Activated T-helper 17 cell treated with anti-CD3 and anti-CD28 coated beads, Interleukin-2, amount 50 U/mL, for 72 hours (primary cell): ENCODE results near the gene FOXC1. TPM values are rescaled to one million over a fixed set of nuclear protein-coding genes. Genes with fewer than 3 reads are reported as not detected.

ENCODE experiments used
- ATAC-seq: fragments of 150-1000 bp; cut with Tn5 transposase; replicated peaks from 2 replicates; pipeline ENCODE4 v1.10.0; 2021; ENCODE audit warnings: mild to moderate bottlenecking, moderate library complexity
- H3K27ac Mint-ChIP-seq: one replicate; pipeline ENCODE4 v1.8.0; 2022; ENCODE audit warnings: mixed read lengths
- H3K27me3 Mint-ChIP-seq: one replicate; pipeline ENCODE4 v1.8.0; 2022; ENCODE audit warnings: mixed read lengths
- H3K36me3 Mint-ChIP-seq: one replicate; pipeline ENCODE4 v1.8.0; 2022; ENCODE audit warnings: low read depth, mild to moderate bottlenecking, mixed read lengths
- H3K4me1 Mint-ChIP-seq: one replicate; pipeline ENCODE4 v1.8.0; 2022; ENCODE audit warnings: mixed read lengths
- H3K4me3 Mint-ChIP-seq: one replicate; pipeline ENCODE4 v1.8.0; 2022; ENCODE audit warnings: mild to moderate bottlenecking, mixed read lengths
- H3K9me3 Mint-ChIP-seq: one replicate; pipeline ENCODE4 v1.8.0; 2022; ENCODE audit warnings: mixed read lengths
- total RNA-seq, 2 donors: library from RNA; stranded (reverse); gene quantifications; one replicate each; pipeline ENCODE4 v1.2.3, GENCODE V29; 2022

Gene FOXC1
- total RNA-seq, 2 donors from 2014 or later = not detected

DNA sequence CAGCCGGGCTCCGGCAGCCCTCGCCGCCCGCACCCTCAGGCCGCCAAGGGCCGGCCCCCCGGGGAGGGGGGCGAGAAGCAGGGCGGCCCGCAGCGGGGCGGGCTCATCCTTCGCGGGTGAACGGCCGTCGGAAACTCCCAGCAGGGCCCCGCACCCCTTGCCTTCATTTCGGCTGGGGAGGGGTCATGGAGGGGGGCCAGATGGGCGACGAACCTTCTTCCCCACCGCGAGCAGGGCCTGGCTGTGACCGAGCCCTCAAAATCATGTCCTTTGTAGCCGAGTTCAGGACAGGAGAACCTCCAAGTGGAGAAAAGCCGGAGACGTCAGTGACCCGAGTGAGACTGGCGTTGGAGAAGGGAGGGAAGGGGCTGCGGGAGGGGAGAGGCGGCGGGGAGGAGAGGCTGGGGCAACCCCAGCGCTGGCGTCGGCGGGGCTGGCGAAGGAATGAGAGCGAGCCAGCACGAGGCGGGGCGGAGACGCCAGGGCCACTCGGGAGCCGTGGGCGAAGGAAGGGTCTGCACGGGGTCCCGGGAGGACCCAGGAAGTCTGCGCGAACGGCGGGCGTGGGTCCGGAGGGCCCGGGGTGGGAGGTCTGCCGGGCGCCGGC, 571 bp upstream of the FOXC1 start:
- Mint-ChIP-seq H3K36me3 (peaks cover 9% of the 10 kb centered on the region), H3K4me3 (peak overlapping the region; percentile 35), H3K27ac (no peak overlapping the region), H3K9me3 (no peaks in the 10 kb centered on the region), H3K27me3 (peaks cover 57% of the 10 kb centered on the region), H3K4me1 (peaks cover 17% of the 10 kb centered on the region)
- ATAC-seq = no peak

DNA sequence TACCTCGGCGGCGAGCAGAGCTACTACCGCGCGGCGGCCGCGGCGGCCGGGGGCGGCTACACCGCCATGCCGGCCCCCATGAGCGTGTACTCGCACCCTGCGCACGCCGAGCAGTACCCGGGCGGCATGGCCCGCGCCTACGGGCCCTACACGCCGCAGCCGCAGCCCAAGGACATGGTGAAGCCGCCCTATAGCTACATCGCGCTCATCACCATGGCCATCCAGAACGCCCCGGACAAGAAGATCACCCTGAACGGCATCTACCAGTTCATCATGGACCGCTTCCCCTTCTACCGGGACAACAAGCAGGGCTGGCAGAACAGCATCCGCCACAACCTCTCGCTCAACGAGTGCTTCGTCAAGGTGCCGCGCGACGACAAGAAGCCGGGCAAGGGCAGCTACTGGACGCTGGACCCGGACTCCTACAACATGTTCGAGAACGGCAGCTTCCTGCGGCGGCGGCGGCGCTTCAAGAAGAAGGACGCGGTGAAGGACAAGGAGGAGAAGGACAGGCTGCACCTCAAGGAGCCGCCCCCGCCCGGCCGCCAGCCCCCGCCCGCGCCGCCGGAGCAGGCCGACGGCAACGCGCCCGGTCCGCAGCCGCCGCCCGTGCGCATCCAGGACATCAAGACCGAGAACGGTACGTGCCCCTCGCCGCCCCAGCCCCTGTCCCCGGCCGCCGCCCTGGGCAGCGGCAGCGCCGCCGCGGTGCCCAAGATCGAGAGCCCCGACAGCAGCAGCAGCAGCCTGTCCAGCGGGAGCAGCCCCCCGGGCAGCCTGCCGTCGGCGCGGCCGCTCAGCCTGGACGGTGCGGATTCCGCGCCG, 994 bp downstream of the FOXC1 start:
- ATAC-seq = peak; percentile 20
- Mint-ChIP-seq H3K4me1 (peaks cover 17% of the 10 kb centered on the region), H3K36me3 (peaks cover 9% of the 10 kb centered on the region), H3K4me3 (peak overlapping the region; percentile 67), H3K27ac (no peak overlapping the region), H3K9me3 (no peaks in the 10 kb centered on the region), H3K27me3 (peaks cover 52% of the 10 kb centered on the region)

DNA sequence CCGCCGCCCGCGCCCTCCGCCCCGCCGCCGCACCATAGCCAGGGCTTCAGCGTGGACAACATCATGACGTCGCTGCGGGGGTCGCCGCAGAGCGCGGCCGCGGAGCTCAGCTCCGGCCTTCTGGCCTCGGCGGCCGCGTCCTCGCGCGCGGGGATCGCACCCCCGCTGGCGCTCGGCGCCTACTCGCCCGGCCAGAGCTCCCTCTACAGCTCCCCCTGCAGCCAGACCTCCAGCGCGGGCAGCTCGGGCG, 1.5 kb downstream of the FOXC1 start:
- no peaks in the 10 kb centered on the region for H3K9me3 Mint-ChIP-seq

DNA sequence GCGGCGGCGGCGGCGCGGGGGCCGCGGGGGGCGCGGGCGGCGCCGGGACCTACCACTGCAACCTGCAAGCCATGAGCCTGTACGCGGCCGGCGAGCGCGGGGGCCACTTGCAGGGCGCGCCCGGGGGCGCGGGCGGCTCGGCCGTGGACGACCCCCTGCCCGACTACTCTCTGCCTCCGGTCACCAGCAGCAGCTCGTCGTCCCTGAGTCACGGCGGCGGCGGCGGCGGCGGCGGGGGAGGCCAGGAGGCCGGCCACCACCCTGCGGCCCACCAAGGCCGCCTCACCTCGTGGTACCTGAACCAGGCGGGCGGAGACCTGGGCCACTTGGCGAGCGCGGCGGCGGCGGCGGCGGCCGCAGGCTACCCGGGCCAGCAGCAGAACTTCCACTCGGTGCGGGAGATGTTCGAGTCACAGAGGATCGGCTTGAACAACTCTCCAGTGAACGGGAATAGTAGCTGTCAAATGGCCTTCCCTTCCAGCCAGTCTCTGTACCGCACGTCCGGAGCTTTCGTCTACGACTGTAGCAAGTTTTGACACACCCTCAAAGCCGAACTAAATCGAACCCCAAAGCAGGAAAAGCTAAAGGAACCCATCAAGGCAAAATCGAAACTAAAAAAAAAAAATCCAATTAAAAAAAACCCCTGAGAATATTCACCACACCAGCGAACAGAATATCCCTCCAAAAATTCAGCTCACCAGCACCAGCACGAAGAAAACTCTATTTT, 2.0 kb downstream of the FOXC1 start:
- no peaks in the 10 kb centered on the region for H3K9me3 Mint-ChIP-seq
- peaks cover 43% of the 10 kb centered on the region for H3K27me3 Mint-ChIP-seq
- H3K4me1 Mint-ChIP-seq = peaks cover 17% of the 10 kb centered on the region
- ATAC-seq = no peak
- H3K4me3 Mint-ChIP-seq = peak overlapping the region; percentile 60
- peaks cover 9% of the 10 kb centered on the region for H3K36me3 Mint-ChIP-seq
- H3K27ac Mint-ChIP-seq = no peak overlapping the region

More for the DNA sequence above, 1.5 kb downstream of the FOXC1 start:
- Mint-ChIP-seq H3K4me1 (peaks cover 17% of the 10 kb centered on the region), H3K27me3 (peaks cover 47% of the 10 kb centered on the region), H3K36me3 (peaks cover 9% of the 10 kb centered on the region), H3K4me3 (no peak overlapping the region), H3K27ac (no peak overlapping the region)
- no peak for ATAC-seq

DNA sequence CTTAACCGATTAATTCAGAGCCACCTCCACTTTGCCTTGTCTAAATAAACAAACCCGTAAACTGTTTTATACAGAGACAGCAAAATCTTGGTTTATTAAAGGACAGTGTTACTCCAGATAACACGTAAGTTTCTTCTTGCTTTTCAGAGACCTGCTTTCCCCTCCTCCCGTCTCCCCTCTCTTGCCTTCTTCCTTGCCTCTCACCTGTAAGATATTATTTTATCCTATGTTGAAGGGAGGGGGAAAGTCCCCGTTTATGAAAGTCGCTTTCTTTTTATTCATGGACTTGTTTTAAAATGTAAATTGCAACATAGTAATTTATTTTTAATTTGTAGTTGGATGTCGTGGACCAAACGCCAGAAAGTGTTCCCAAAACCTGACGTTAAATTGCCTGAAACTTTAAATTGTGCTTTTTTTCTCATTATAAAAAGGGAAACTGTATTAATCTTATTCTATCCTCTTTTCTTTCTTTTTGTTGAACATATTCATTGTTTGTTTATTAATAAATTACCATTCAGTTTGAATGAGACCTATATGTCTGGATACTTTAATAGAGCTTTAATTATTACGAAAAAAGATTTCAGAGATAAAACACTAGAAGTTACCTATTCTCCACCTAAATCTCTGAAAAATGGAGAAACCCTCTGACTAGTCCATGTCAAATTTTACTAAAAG, 2.7 kb downstream of the FOXC1 start:
- peak overlapping the region; percentile 60 for H3K4me3 Mint-ChIP-seq
- no peak overlapping the region for H3K27ac Mint-ChIP-seq
- no peak for ATAC-seq
- H3K27me3 Mint-ChIP-seq = peaks cover 43% of the 10 kb centered on the region
- no peaks in the 10 kb centered on the region for H3K9me3 Mint-ChIP-seq
- H3K36me3 Mint-ChIP-seq = peaks cover 9% of the 10 kb centered on the region
- H3K4me1 Mint-ChIP-seq = peaks cover 12% of the 10 kb centered on the region

DNA sequence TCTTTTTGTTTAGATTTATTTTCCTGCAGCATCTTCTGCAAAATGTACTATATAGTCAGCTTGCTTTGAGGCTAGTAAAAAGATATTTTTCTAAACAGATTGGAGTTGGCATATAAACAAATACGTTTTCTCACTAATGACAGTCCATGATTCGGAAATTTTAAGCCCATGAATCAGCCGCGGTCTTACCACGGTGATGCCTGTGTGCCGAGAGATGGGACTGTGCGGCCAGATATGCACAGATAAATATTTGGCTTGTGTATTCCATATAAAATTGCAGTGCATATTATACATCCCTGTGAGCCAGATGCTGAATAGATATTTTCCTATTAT, 3.2 kb downstream of the FOXC1 start:
- Mint-ChIP-seq H3K9me3 (no peaks in the 10 kb centered on the region), H3K4me1 (peaks cover 9% of the 10 kb centered on the region), H3K36me3 (peaks cover 9% of the 10 kb centered on the region), H3K4me3 (peak overlapping the region; percentile 60), H3K27ac (no peak overlapping the region), H3K27me3 (peaks cover 45% of the 10 kb centered on the region)
- no peak for ATAC-seq

DNA sequence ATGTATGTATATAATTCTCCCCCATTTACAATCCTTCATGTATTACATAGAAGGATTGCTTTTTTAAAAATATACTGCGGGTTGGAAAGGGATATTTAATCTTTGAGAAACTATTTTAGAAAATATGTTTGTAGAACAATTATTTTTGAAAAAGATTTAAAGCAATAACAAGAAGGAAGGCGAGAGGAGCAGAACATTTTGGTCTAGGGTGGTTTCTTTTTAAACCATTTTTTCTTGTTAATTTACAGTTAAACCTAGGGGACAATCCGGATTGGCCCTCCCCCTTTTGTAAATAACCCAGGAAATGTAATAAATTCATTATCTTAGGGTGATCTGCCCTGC, 3.6 kb downstream of the FOXC1 start:
- no peaks in the 10 kb centered on the region for H3K9me3 Mint-ChIP-seq
- H3K4me1 Mint-ChIP-seq = peaks cover 9% of the 10 kb centered on the region
- ATAC-seq = no peak
- H3K27ac Mint-ChIP-seq = no peak overlapping the region
- peaks cover 9% of the 10 kb centered on the region for H3K36me3 Mint-ChIP-seq
- H3K4me3 Mint-ChIP-seq = no peak overlapping the region
- H3K27me3 Mint-ChIP-seq = peaks cover 45% of the 10 kb centered on the region

DNA sequence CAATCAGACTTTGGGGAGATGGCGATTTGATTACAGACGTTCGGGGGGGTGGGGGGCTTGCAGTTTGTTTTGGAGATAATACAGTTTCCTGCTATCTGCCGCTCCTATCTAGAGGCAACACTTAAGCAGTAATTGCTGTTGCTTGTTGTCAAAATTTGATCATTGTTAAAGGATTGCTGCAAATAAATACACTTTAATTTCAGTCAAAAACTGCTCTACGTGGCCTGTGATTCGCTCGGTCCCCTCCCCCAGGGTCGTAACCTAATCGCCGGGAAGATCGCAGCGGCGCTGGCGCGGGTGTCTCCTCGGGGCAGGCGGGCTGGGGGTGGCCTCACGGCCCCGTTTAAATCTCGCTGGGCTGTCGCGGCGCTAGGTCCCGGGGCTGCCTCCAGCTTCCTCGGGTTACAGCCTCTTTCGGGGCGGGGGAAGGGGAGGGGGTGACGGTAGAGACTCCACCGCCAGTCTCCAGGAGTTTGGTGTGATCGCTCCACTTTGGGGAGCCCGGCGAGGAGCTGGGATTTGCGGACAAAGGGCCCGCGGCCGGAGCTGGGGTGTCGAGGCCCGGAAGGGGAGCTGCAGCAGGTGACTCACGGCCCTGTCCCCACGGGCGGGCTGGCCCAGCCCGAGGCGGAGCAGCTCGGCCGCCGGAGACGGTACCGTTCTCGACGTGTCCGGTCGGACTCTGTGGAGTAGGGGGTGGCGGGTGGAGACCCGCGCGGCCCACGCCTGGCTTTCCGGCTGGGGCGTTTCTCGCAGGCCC, 4.2 kb downstream of the FOXC1 start:
- H3K27ac Mint-ChIP-seq = no peak overlapping the region
- peaks cover 45% of the 10 kb centered on the region for H3K27me3 Mint-ChIP-seq
- no peak overlapping the region for H3K4me3 Mint-ChIP-seq
- H3K4me1 Mint-ChIP-seq = peaks cover 5% of the 10 kb centered on the region
- H3K9me3 Mint-ChIP-seq = no peaks in the 10 kb centered on the region
- ATAC-seq = peak; percentile 27
- peaks cover 9% of the 10 kb centered on the region for H3K36me3 Mint-ChIP-seq

DNA sequence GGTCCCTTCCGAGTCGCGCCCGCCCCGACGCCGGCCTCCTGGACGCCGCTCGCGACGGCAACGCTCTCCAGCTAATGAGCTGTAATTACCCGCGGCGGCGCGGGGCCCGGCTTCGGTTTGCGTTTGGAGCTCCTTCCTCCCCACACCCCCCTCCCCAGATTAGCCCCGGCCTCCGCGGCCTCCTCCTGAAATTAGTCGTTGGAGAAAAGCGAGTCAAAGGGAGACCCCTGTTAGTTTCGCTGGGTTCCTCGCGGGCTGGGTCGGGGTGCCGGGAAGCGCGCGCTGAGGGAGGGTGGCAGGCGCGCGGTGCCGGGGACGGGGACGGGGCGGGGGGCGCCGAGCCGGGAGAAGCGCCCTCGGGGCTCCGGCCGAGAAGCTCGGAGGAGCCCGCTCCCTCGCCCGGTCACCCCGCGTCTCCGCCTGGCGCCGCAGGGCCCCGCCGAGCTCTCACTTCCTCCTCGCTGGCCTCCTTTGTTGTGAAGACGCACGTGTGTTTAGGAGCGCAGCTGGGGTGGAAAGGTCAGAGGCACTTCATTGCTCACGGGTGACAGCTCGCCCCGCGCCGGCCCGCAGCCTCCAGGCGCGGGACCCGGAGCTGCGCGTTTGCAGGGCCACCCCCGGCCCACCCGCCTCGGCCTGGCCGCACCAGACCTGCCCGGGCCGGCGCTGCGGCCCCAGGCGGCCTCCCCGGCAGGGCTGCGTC, 4.9 kb downstream of the FOXC1 start:
- Mint-ChIP-seq H3K4me3 (no peak overlapping the region), H3K4me1 (peaks cover 5% of the 10 kb centered on the region), H3K27ac (no peak overlapping the region), H3K9me3 (no peaks in the 10 kb centered on the region), H3K36me3 (peaks cover 9% of the 10 kb centered on the region), H3K27me3 (peaks cover 45% of the 10 kb centered on the region)
- no peak for ATAC-seq

DNA sequence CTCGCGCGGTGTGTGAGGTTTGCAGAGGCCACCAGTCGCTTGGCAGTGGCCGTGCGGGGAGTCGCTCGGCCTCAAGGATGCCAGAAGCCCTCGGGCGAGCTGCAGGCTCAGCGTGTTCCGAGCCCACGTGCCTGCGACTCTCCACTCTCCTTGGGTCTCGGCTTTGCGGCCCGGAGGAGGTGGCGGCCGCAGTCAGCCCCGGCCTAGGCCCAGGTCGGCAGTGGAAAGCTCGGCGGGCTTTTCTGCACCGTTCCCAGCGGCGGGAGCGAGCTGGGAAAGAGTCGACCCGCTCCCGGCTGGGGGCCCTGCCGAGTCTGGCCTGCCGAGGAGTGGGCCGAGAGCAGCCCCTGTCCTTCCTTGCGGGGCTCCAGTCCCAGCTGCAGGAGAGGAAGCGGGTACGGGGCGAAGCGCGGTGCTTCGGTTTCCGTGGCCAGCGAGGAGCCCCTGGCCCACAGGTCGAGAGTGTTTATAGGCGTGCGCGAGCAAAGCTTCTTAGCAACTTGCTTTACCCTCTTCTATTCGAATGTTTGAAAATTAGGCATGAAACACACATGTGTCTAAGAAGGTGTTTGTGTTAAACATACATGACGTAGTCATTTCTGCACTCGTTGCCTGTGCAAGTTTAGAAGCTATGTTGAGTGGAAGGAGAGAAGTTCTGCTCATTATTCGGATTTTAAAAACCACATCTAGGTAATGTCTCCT, 5.6 kb downstream of the FOXC1 start:
- H3K9me3 Mint-ChIP-seq = no peaks in the 10 kb centered on the region

DNA sequence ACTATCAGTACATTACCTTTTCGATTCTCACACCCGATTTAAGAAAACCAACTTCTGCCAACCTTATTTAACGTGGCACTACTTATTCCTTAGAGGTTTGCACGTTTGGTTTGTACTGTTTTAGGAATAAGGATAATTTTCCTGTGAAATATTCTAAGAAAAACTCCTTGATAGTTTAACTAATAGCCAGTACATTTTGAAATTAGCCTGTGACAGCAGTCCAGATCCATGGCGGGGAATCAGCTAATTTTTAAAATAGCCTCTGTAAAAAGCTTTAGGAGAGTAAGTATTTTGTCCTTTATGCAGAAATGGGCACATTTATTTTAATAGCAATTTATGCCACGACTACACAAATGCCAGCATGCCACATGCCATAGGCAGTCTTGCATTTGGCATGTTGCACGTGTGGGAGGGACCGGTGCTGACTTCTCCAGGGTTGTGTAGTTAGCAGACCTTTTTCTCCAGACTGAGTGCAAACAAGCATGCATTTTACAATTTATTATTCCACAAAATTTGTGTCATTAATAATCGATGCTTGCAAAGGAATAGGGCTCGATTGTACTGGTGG, 6.2 kb downstream of the FOXC1 start:
- H3K4me3 Mint-ChIP-seq = no peak overlapping the region
- H3K4me1 Mint-ChIP-seq = peaks cover 5% of the 10 kb centered on the region
- peaks cover 42% of the 10 kb centered on the region for H3K27me3 Mint-ChIP-seq
- ATAC-seq = no peak
- H3K36me3 Mint-ChIP-seq = peaks cover 9% of the 10 kb centered on the region
- no peak overlapping the region for H3K27ac Mint-ChIP-seq
- no peaks in the 10 kb centered on the region for H3K9me3 Mint-ChIP-seq

More for the DNA sequence above, 5.6 kb downstream of the FOXC1 start:
- H3K27me3 Mint-ChIP-seq = peaks cover 45% of the 10 kb centered on the region
- no peak overlapping the region for H3K27ac Mint-ChIP-seq
- ATAC-seq = no peak
- peaks cover 9% of the 10 kb centered on the region for H3K36me3 Mint-ChIP-seq
- H3K4me1 Mint-ChIP-seq = peaks cover 5% of the 10 kb centered on the region
- no peak overlapping the region for H3K4me3 Mint-ChIP-seq

DNA sequence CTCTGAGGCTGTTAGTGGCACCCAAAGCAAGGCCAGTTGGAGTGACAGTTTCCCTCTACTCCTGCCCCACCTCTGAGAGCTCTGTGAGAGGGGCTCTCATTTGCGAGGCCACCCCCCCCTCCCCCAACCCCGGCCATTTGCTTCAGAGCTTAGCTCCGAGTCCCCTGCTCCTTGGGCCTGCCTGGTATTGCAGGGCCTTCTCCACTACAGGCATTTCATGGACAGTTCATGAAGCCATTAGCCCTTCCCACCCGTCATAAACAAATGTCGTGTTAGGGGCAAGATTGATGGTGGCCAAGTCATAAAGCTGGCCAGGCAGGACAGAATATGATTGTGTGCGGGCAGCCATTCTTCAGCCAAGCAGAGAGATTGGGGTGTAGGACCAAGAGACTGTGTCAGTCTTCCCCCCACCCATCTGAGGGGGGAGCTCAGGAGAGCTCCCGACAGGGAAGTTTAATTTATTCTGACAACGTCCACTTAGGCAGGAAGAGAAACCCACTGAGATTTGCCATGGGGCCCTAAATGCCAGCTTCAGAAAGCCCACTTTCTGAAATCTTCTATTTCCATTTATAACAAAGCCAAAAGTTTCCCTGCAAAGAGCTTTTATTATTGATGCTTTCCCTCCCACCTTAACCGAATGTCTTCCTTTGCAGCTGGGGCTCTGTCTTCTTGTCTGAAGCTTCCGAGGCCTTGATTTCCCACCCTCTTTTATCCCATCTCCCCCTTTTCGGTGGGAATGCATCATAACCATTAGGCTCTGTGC, 7.2 kb downstream of the FOXC1 start:
- Mint-ChIP-seq H3K4me3 (no peak overlapping the region), H3K4me1 (peaks cover 3% of the 10 kb centered on the region), H3K27me3 (peaks cover 45% of the 10 kb centered on the region), H3K36me3 (peaks cover 15% of the 10 kb centered on the region), H3K27ac (no peak overlapping the region), H3K9me3 (no peaks in the 10 kb centered on the region)
- no peak for ATAC-seq
